Activated gamma-delta T cell treated with Interleukin-2 at 50 U/mL for 16 hours (primary cell): ENCODE results near the gene SELP.
"Not testable (repeated sequence)": the region's sequence is repeated elsewhere in the genome, so short reads cannot be mapped to it uniquely, and the experiment has no call there.

ENCODE experiments used
- DNase-seq: peaks from one replicate; pipeline ENCODE4 v3.0.0-alpha.2; 2020

Gene SELP

DNA sequence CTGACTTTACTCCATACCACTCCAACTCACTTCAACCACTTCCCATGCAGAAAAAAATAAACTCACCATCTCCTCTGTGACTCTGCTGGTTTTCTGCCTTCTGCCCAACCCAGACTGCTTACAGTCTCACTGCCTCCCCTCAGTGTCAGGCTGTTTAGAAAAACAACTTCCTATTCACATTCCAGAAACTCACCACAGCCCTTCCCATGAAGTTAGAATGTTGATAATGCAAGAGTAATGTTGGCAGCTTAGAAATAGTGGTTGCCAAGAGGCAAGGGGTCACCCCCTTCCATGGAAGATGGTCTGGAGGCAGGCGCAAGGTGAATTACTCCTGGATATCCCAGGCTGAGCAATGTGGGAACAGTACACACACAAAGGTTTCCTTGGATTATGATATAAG, at the start of gene SELP:
TSS of gene SELP (minus strand) at position 119 of the 400 bp plus-strand sequence. CDS start at position 69, 50 bp downstream.
- DNase-seq = no peak

DNA sequence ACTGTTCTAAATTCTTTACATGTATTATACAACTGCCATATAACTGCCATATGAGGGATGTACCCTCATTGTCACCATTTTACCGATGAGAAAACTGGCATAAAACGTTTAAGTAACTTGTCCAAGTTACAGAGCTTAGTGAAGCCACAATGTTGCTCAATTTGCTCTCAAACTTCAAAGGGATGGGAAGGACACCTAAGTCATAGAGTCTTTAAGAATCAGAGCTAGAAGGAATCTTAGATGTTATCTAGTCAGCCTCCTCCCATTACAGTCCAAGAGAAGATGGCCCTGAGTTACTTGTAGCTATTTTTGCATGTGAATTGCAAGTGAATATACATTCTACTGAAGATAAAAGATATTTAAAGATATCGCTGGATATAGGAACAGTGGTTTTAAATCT, 49.8 kb upstream of the SELP start:
- no peak for DNase-seq

DNA sequence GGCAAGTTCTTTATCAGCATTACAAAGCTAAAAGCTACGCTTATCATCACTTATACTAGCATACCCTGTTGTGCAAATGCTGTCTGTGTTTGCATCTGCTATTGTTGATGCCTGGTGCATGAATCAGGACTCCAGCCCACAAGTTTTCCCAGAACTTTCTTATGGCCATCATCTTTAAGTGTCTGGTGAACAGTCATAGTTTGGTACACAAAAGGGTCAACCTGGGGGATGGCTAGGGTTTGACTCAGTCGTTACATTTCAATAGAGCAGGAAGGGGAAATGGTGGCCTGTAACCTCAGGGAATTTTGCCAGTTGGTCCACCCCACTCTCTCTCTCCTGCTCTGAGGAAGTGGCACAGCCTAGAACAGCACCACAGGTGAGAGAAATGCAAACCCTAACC, 46.1 kb upstream of the SELP start:
- no peak for DNase-seq

DNA sequence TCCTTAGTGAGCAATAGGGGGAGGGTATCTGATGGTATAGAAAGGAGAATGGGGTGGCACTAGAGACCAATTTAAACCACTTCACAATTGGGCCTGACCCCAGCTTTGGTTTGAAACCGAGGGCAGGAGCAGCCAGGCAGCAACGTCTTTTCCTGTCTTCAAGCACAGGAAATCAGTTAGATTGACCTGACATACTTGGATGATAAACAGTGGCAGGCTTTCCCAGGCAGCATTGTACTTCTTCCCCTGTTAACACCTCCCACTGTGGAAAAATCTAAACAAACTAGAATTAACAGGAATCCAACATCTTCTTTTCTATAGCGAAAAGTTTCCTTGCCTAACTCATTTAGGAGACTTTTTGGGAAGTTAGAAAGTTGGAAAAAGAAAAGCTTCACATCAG, 40.9 kb upstream of the SELP start:
- DNase-seq = no peak

DNA sequence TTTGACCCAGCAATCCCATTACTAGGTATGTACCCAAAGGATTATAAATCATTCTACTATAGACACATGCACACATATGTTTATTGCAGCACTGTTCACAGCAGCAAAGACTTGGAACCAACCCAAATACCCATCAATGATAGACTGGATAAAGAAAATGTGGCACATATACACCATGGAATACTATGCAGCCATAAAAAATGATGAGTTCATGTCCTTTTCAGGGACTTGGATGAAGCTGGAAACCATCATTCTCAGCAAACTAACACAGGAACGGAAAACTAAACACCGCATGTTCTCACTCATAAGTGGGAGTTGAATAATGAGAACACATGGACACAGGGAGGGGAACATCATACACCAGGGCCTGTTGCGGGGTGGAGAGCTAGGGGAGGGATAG, 40.3 kb upstream of the SELP start:
- not testable (repeated sequence) for DNase-seq

DNA sequence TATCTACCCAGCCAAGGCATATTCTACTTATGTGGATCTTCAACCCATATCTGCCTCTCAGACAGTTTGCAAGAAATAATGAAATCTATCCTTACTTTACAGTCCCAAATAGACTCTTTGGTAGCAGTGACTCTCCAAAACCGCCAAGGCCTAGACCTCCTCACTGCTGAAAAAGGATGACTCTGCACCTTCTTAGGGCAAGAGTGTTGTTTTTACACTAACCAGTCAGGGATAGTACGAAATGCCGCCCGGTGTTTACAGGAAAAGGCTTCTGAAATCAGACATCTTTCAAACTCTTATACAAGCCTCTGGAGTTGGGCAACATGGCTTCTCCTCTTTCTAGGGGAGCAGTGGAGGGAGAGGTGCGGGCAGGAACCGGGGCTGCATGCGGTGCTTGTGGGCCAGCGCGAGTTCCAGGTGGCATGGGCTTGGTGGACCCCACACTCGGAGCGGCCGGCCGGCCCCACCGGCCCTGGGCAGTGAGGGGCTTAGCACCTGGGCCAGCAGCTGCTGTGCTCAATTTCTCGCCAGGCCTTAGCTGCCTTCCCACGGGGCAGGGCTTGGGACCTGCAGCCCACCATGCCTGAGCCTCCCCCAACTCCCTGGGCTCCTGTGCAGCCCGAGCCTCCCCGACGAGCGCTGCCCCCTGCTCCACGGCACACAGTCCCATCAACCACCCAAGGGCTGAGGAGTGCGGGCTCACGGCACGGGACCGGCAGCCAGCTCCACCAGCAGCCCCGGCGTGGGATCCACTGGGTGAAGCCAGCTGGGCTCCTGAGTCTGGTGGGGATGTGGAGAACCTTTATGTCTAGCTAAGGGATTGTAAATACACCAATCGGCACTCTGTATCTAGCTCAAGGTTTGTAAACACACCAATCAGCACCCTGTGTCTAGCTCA, 38.0 kb upstream of the SELP start:
- DNase-seq = not testable (repeated sequence)

DNA sequence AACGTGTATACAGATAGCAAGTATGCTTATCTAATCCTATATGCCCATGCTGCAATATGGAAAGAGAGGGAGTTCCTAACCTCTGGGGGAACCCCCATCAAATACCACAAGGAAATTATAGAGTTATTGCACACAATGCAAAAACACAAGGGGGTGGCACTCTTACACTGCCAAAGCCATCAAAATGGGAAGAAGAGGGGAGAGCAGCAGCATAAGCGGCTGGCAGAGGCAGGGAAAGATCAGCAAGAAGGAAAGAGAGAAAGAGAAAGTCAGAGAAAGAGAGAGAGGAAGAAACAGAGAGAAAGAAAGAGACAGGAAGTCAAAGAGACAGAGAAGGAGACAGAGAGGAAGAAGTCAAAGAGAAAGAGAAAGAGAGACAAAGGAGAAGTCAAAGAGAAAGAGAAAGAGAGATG, 37.3 kb upstream of the SELP start:
- DNase-seq = not testable (repeated sequence)

DNA sequence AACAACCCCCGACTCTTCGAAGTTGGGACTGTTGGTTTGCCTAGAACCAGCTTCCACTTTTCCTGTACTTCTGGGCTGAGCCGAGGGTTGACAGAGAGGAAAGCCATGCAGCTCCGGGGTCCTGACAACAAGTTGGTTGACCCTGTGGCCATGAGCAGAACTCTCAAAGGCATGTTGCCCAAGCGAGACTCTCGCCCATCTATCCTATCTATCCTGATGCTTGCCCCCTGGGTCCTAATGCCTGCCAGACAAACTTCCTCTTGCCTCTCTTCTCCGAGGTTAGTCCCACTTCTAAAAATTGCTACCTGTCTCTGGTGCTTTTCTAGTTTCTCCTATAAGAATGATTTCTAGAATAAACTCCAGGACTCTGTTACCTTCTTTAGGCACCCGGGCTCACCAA, 32.8 kb upstream of the SELP start:
- not testable (repeated sequence) for DNase-seq

DNA sequence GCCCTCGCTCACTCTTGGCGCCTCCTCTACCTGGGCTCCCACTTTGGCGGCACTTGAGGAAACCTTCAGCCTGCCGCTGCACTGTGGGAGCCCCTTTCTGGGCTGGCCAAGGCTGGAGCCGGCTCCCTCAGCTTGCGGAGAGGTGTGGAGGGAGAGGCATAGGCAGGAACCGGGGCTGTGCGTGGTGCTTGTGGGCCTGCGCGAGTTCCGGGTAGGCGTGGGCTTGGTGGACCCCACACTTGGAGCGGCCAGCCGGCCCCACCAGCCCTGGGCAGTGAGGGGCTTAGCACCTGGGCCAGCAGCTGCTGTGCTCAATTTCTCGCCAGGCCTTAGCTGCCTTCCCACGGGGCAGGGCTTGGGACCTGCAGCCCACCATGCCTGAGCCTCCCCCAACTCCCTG, 31.1 kb upstream of the SELP start:
- DNase-seq = not testable (repeated sequence)

DNA sequence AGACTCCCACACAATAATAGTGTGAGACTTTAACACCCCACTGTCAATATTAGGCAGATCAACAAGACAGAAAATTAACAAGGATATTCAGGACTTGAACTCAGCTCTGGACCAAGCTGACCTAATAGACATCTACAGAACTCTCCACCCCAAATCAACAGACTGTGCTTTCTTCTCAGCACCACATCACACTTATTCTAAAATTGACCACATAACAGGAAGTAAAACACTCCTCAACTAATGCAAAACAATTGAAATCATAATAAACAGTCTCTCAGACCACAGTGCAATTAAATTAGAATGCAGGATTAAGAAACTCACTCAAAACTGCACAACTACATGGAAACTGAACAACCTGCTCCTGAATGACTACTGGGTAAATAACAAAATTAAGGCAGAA, 28.9 kb upstream of the SELP start:
- DNase-seq = not testable (repeated sequence)

DNA sequence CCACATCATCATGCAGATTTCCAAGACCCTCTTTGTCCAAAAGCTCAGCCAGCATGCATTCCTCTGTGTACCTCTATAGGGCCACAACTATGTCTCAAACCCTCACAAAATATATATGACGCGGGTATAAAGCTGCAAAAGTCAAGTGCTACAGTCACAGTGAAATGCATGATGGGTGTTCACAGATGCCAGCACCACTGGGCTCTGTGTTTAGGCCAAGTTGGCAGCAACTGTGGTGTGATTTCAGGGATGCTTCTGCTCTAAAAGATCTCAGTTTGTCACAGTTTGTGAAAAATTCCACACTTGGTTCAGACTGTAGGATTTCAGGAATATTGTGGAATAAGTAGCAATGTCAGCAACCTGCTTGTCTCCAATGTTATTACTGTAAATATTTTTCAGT, 23.9 kb upstream of the SELP start:
- DNase-seq = no peak

DNA sequence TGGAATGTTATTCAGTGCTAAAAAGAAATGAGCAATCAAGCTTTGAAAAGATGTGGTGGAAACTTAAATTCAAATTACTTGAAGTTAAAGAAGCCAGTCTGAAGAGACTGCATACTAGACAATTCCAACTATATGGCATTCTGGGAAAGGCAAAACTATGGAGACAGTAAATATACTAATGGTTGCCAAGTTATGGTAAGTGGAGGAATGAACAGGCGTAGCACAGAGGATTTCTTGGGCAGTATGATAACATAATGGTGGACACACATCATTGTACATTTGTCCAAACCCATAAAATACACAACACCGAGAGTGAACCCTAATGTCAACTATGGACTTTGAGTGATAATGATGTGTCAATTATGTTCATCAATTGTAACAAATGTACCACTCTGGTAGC, 21.1 kb upstream of the SELP start:
- DNase-seq = no peak

DNA sequence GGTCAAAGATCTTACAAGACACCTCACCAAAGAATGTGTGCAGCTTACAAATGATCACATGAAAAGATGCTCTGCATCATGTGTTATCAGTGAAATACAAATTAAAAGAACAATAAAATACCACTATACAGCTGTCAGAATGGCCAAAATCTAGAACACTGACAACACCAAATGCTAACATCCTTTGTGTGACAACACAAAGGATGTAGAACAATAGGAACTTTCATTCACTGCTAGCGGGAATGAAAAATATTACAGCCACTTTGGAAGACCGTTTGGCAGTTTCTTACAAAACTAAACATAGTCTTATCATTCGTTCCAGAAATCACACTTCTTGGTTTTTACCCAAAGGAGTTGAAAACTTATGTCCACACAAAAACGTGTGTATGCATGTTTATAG, 20.6 kb upstream of the SELP start:
- no peak for DNase-seq

DNA sequence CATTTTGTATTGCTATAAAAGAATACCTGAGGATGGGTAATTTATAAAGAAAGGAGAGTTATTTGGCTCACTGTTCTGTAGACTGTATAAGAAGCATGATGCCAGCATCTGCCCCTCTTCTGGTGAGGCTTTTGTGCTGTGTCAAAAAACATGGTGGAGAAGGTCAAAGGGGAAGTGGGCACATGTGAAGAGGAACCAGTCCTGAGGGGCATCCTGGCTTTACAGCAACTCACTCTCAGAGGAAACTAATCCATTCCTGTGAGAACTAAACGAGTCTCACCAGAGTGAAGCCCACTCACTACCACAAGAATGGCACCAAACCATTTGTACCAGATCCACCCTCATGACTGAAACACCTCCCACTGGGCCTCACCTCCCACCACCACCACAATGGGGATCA, 18.8 kb upstream of the SELP start:
- DNase-seq = no peak

DNA sequence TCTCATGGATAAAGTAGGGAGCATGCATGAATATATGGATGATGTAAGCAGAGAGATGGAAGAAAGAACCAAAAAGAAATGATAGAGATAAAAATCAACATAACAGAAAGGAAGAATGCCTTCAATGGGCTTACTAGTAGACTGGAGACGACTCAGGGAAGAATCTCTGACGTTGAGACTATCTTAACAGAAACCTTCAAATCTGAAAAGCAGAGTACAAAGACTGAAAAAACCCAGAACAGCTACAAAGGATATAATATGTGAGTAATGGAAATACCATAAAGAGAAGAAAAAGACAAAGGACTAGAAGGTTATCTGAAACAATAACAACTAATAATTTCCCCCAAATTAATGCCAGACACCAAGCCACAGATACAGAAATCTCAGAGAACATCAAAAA, 18.3 kb upstream of the SELP start:
- DNase-seq = no peak

DNA sequence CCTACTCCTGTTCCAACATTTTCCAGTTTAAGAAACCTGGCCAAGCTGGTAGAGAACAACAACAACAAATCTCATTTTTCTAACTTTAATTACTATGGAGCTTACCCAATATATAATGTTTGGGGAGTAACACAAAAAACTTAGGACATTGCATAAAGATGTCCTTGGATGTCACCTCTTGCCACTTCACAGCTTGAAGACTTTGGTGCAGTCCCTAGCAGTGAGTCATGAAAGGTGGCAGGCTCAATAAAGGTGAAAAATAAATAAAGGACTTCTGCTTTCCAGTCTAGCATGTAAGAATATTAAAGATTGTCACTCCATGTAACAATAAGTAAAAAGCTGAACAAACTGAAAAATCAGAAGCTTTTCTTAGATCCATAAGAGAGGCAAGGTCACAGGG, 17.6 kb upstream of the SELP start:
- DNase-seq = no peak

DNA sequence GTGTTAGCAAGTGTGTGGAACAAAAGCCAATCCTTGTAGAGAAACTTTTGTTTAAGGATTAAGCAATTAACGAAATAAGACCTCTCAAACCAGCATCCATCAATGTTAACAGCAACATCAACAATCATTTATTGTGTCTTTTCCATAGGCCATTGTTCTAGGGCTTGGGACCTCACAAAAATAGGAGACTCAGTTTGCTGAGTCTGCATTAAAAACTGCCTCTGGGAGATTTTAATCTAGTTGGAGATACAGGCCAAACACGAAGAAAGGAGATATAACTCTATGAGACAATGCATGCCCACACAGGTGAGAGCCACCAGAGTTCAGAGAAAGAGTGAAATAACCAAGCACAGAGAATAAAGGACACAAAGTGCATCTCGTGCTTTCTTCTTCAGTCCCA, 14.4 kb upstream of the SELP start:
- DNase-seq = no peak

DNA sequence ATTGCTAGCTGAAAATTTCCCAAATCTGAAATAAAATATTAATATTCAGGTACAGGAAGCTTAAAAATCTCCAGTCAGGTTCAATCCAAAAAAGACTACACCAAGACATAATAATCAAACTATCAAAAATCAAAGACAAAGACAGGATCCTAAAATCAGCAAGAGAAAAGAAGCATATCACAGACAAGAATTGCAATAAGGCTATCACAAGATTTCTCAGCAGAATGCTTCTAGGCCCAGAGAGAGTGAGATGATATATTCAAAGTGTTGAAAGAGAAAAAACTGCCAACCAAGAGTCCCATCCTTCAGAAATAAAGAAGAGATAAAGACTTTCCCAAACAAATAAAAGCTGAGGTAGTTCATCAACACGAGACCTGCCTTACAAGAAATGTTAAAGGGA, 5.0 kb upstream of the SELP start:
- DNase-seq = no peak

DNA sequence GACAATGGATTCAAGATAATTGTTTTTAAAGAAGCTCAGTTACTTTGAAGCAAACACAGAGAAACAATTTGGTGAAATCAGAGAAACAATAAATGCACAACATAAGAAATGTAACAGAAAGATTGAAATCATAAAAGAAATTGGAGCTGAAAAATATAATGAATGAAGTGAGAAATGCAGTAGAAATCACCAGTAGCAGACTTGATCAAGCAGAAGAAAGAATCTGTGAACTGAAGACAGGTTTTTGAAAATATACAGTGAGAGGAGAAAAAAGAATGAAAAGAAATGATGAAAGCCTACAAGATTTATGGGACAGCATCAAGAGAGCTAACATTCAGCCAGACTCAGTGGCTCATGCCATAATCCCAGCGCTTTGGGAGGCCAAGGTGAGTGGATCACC, 4.2 kb upstream of the SELP start:
- DNase-seq = no peak

DNA sequence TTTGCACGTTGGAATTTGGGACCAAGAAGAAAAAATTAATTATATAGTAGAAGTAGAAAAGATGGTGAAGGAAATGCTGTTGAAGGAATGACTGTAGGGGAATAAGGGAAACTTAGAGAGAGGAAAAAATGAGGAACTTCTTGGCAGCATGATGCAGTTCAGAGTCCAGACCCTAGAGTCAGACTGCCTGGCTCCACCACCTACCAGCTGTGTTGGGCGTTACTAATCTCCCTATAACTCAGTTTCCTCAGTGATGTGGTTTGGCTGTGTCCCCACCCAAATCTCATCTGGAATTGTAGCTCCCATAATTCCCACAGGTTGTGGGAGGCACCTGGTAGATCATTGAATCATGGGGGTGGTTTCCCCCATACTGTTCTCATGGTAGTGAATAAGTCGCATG, 1.3 kb upstream of the SELP start:
- DNase-seq = no peak

DNA sequence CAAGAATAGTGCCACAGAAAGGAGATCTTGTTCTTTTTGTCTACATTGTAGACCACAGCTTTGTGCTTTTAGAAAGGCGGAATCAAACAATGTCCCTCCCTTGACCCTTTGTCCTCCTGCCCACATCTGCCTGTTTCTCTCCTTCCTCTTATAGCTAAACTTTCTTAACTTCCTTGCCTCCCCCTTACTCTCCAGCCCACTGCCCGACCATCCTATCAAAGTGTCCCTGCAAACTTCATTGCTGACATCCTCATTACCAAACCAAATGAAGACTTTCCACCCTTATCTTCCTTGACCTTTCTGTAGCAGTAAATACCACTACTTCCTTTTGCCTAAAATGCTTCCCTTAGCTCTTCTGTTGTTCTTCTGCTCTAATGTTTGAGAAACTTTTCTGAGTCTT, 5.0 kb downstream of the SELP start:
- no peak for DNase-seq

DNA sequence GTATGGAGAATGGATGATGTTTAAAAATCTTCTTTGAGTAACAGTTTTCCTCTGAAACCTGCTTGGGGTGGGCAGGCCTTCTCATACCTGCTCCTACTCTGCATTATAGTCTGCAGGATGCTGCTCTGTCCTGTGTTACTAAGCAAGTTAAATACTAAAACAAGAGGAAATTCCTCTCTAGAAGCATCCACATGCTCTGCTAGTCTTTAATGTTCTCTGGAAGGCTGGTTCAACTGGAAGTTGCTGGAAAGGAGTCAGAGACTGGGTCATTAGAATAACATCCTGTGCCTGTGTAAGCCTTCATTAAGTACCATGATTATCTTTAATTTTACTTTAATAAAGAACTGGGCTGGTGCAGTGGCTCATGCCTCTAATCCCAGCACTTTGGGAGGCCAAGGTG, 5.8 kb downstream of the SELP start:
- DNase-seq = no peak

DNA sequence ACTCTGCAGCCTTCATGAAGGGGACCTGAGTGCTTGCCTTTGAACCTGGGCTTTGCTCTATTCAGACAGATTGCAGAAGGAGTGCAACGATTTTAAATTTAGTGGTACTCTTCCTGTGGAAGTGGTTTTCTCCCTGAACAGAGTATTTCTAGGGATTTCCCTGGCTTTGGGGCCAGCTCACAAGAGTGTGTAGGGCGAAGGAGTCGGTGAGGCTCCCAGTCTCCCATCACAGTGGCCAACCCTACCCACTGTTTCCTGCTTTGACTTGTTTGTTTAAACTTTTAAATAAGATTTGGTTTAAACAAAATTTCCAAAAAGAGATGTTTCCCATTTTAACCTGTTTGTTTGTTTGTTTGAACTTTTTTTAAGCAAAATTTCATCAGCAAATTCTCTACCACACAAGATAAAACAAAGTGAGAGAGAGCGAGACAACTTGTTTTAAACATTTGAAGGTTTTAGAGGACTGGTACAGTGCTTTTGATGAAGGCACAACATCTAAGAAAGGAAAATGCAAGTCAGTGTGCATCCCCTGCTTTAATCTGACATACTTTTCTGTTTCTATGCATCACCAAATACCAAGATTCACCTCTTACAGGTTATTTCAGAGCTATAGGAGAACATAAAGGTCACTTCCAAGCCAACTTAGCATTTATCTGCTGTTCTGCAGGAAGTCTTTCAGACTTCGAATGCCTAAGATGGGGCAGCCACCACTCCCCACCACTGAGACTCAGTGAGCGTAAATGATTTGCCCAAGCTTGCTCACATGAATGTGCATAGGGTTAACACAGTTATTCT, 6.6 kb downstream of the SELP start:
- DNase-seq = no peak

DNA sequence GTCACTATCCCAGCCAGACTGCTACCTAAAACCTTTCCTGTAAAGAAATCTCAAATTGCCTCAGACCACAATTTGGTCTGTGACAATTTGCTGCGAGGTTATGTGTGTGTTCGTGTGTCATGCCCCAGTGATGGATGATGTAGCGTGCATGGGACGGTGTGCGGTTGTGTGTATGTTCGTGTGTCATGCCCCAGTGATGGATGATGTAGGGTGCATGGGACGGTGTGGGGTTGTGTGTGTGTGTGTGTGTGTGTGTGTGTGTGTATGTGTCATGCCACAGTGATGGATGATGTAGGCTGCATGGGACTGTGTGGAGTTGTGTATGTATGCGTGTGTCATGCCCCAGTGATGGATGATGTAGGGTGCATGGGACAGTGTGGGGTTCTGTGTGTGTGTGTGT, 9.4 kb downstream of the SELP start:
- no peak for DNase-seq
